Renal cortical epithelial cell (primary cell): ENCODE measurements around the gene TAF1A. TPM values are rescaled to one million over a fixed set of nuclear protein-coding genes. Genes with fewer than 3 reads are reported as not detected.

Experiments used
- DNase-seq: peaks from one replicate; pipeline ENCODE4 v3.0.0-alpha.2; 2011; ENCODE audit warnings: low read depth
- total RNA-seq: library from RNA; depleted of rRNA; stranded (reverse); fragments of >200 nt; gene quantifications from 2 replicates; pipeline ENCODE4 v1.2.3, GENCODE V29; 2014

Gene TAF1A
- total RNA-seq, 1 donor from 2014 or later = 11.0 TPM

- DNase-seq = no peak
Measured at GRCh38 chr1:222535455-222535854, 54.3 kb downstream of the TAF1A start.

DNA sequence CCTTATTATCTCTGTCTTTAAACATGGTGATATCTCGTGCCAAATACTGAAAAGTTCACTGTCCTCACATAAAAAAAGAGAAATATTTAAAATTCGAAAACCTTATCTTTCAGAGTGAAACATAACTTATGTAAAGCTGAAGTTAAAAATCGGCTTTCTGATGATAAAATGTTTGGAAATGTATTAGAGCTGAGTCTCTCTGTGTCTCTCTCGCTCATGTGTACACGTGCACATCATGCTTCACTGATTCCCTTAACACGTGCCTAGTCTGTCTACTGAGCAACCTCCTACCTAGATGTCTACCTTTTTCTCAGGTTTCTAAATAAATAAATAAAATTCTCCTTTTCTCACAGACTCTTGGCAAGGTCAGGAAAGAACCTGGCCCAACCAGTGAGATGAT, 58.9 kb downstream of the TAF1A start:
- DNase-seq = peak; percentile 22

DNA sequence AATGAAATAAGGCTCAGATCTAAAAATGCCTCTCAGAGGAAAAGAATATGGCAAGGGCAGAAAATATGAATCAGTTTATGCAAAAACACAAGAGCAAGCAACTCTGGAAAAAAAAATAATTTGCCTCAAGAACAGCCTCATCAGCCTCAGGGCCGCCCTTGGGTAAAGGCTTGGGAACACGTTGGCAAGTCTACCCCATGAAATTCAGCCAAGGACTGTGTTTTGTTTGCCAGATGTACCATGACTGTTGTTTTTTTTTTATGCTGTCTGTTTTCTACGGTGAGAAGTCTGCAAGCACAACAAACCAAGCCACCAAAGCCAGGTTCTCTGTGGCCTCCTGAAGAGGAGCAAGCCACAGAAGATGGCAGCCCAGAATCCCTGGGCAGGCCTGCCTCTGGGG, 59.8 kb downstream of the TAF1A start:
- DNase-seq = no peak

DNA sequence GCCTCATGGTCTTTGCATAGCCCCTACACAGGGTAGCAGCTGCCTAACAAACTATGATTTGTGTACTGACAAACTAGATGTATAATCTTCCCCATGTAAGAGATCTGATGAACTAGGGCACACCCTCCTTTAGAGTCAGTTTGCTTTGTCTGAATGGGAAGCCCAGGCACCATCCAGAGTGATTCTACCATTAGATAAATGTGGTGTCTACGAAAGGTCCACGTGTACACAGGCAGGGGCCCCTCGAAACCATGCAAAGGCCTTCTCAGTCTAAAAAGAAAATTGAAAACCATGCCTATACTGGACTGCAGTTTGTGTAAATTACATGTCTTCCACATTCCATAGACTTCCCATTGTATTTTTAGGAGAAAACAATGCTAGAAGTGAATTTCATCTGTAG, 60.6 kb downstream of the TAF1A start:
- DNase-seq = no peak

GRCh38 chr1:222525951-222526350, 63.8 kb downstream of the TAF1A start:
- no peak for DNase-seq

- DNase-seq = no peak
Measured at GRCh38 chr1:222523852-222524251, 65.9 kb downstream of the TAF1A start.

DNA sequence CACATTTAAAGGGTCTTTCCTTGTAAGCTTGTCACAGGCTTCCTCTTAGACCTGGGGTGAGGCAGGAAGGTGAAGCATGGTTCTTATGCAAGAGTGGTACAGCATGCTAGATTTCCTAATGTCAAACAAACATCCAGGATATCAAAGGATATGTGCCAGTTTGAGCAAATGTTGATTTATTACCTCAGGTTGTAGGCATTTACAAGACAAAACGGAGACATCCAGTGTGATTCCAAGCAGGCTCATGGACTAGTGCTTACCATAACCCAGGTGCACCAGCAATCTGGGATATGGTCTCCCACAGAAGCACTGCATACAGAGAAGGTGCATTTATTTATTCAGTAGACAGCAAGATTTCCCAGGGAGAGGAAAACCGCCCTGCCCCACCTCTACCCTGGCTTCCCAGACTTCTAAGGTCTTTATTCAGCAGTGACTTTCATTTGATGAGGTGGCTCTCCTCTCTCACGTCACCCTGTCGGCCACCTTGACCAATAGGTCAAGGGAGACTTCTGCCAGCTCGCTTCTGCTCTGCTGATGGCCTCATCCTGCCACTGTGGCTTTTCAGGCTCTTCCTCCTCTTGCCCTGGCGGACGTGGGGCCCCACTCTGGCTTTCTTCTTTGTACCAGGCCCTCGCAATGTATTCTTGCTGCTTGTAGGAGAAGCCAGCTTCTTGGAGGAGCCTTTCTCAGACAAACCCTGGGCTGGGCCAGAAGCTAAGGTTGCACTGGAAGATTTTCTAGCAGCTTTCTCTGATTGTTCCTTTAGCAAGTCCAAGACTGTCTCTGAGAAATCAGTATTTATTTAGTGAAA, 67.4 kb downstream of the TAF1A start:
- DNase-seq = no peak

GRCh38 chr1:222521299-222522104, 68.2 kb downstream of the TAF1A start:
- peak; percentile 95 for DNase-seq

Other genes starting within 250 kb of the TAF1A start
- 1.2 TPM in 1 of 2 replicates, not detected in the other for gene HHIPL2, start 41.8 kb downstream of the TAF1A start, total RNA-seq
- 21.0 and 53.4 TPM in 2 replicates for gene MIA3, start 28.2 kb upstream of the TAF1A start, total RNA-seq
- gene AIDA, start 122.6 kb upstream of the TAF1A start, total RNA-seq = 65.3 and 122 TPM in 2 replicates
- 75.5 and 76.3 TPM in 2 replicates for gene BROX, start 122.6 kb upstream of the TAF1A start, total RNA-seq
- not detected in 2 replicates for gene FAM177B, start 147.3 kb upstream of the TAF1A start, total RNA-seq
- gene DISP1, start 225.1 kb upstream of the TAF1A start, total RNA-seq = 2.8 and 13.5 TPM in 2 replicates